ENCODE results near the gene CPED1.

GRCh38 chr7:120994512-120995410 is 6.2 kb downstream of the CPED1 start:
- TF ChIP-seq CTCF (IDR thresholded peaks at IDR 0.05): no peak
- TF ChIP-seq POLR2A (IDR thresholded peaks at IDR 0.05): no peak

Measured in body of pancreas (tissue), 4 donors.